ENCODE measurements around the gene ZNF280B. TPM values are rescaled to one million over a fixed set of nuclear protein-coding genes. Genes with fewer than 3 reads are reported as not detected.
"Not testable (repeated sequence)": the region's sequence is repeated elsewhere in the genome, so short reads cannot be mapped to it uniquely, and the experiment has no call there.

ZNF280B gene
- total RNA-seq, 2 donors from 2014 or later: 0.92 to 1.4 TPM

GRCh38 chr22:22478470-22478869 lies 30.1 kb downstream of the ZNF280B start:
- no peak for ATAC-seq
- no peak for DNase-seq
- intact Hi-C loops (cut with DNase I, micrococcal nuclease): no loop called here

GRCh38 chr22:22474733-22475132 lies 33.8 kb downstream of the ZNF280B start:
- ATAC-seq (no peak), DNase-seq (no peak)
- intact Hi-C loops (cut with DNase I, micrococcal nuclease): no loop called here

DNA sequence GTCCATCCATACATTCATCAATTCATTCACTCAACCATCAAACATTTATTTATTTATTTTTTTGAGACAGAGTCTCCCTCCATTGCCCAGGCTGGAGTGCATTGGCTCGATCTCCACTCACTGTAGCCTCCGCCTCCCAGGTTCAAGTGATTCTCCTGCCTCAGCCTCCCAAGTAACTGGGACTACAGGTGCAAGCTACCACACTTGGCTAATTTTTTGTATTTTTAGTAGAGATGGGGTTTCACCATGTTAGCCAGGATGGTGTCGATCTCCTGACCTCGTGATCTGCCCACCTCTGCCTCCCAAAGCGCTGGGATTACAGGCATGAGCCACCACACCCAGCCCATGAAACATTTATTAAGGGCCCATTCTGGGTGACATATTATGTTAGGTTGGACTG lies 37.4 kb downstream of the ZNF280B start:
- DNase-seq; intact Hi-C loops (cut with DNase I, micrococcal nuclease); ATAC-seq: not testable (repeated sequence)

GRCh38 chr22:22469527-22469926 lies 39.0 kb downstream of the ZNF280B start:
- intact Hi-C loops (cut with DNase I, micrococcal nuclease): no loop called here
- DNase-seq (no peak), ATAC-seq (no peak)

DNA sequence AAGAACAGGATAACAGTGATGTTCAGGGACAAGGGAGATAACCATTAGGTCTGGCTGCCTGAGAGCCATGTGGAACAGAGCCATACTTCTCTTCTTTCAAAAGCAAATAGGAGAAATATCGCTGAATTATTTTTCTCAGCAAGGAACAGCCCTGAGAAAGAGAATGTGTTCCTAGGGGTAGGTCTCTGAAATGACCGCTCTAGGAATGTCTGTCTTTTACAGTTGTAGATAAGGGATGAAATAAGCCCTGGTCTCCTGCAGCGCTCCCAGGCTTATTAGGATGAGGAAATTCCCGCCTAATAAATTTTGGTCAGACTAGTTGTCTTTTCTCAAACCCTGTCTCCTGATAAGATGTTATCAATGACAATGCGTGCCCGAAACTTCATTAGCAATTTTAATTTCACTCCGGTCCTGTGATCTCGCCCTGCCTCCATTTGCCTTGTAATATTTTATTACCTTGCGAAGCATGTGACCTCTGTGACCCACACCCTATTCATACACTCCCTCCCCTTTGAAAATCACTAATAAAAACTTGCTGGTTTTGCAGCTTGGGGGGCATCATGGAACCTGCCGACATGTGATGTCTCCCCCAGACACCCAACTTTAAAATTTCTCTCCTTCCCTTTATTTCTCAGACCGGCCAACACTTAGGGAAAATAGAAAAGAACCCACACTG lies 39.6 kb downstream of the ZNF280B start:
- intact Hi-C loops (cut with DNase I, micrococcal nuclease); DNase-seq; ATAC-seq: not testable (repeated sequence)

- no peak for DNase-seq
- intact Hi-C loops (cut with DNase I, micrococcal nuclease): no loop called here
- ATAC-seq: no peak
These were observed 41.4 kb downstream of the ZNF280B start for GRCh38 chr22:22467112-22467511.

- intact Hi-C loops (cut with DNase I, micrococcal nuclease): no loop called here
- ATAC-seq (no peak), DNase-seq (no peak)
These were observed 42.8 kb downstream of the ZNF280B start for GRCh38 chr22:22465782-22466181.

DNA sequence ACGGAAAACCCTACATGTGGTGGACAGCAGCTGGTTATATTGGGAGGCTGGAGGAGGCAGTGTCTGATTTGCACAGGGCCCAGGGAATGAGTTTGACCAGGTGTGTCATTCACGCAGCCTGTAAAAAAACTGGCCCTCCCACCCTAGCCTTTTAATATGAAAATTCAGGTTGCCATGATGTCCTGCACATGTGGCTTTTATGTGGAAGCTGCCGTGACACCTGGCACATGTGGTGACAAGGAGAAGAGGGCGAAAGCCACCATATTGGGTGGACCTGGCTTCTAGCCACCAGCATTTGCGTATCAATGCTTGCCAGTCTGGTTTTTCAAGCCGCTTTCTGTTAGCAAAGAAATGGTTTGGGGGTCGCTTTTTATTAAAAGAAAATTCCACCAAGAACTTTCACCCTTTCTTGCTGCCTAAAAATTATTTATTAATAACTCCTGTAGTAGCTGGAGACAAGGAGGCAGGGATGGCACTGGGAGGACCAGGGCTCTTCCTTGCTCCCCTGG lies 43.4 kb downstream of the ZNF280B start:
- no peak for ATAC-seq
- intact Hi-C loops (cut with DNase I, micrococcal nuclease): no loop called here
- no peak for DNase-seq

DNA sequence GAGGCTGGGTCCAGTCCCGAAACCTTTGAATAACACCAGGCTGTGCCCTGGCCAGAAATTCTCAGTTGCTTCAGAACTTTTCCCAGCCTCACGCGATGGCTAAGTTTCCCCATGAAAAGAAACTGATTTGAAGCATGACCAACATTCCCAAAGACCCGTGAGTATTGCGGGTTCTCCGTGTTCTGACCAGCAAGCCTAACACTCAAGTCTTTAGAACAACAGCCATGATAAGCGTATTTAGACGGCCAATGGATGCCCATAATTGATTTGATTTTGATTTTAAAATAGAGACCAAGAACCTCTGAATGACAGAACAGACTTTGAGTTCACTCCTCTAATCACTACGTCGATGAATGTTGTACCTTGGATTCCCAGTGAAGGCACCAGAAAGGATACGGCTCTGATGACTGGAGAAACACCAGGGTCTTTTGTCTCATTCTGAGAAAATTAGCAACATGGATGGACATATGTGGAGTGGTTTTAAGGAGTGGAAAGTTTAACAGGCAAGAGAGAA lies 43.9 kb downstream of the ZNF280B start:
- ATAC-seq (no peak), DNase-seq (no peak)
- intact Hi-C loops (cut with DNase I, micrococcal nuclease): no loop called here

GRCh38 chr22:22463855-22464540 lies 44.5 kb downstream of the ZNF280B start:
- DNase-seq (peak in 1 of 2 donors; percentile 32), ATAC-seq (peak; percentile 63)
- intact Hi-C loops (cut with DNase I, micrococcal nuclease): no loop called here

- ATAC-seq: no peak
- intact Hi-C loops (cut with DNase I, micrococcal nuclease): no loop called here
- no peak for DNase-seq
These were observed 45.6 kb downstream of the ZNF280B start for GRCh38 chr22:22462813-22463567.

DNA sequence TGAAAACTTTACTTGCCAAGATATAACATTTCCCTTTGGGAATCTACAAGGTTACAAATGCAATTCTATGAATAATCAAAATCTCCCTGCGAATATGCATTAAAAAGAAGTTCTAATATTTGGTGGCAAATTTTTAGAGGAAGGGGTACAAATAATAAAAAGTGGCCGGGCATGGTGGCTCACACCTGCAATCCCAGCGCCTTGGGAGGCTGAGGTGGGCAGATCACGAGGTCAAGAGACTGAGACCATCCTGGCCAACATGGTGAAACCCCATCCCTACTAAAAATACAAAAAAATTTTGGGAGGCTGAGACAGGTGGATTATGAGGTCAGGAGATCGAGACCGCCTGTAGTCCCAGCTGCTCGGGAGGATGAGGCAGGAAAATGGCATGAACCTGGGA lies 47.0 kb downstream of the ZNF280B start:
- no peak for DNase-seq
- intact Hi-C loops (cut with DNase I, micrococcal nuclease): no loop called here

DNA sequence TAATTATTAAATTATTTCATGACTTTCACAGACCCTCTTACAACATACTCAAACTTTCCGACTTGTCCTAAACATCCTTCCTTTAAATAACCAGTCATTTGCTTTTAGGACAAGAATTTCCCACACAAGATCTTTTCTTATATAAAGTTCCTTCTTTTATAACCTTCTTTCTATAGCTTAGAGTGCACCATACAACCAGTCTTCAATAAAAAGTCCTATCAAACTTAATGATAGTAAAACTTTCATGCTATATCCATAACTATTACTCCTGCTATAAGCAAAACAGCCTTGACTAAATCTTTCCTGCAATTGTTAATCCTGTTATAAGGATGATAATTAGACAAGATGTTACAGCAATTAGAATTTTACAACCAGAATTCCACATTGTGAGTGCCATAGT lies 47.4 kb downstream of the ZNF280B start:
- ATAC-seq (no peak), DNase-seq (no peak)
- intact Hi-C loops (cut with DNase I, micrococcal nuclease): no loop called here

More for the DNA sequence above, 47.0 kb downstream of the ZNF280B start:
- no peak for ATAC-seq

- no peak for ATAC-seq
- intact Hi-C loops (cut with DNase I, micrococcal nuclease): no loop called here
These were observed 47.9 kb downstream of the ZNF280B start for GRCh38 chr22:22460635-22461034.

GRCh38 chr22:22460060-22460459 lies 48.5 kb downstream of the ZNF280B start:
- intact Hi-C loops (cut with DNase I, micrococcal nuclease): no loop called here
- ATAC-seq (no peak), DNase-seq (no peak)

More at GRCh38 chr22:22460635-22461034, 47.9 kb downstream of the ZNF280B start:
- no peak for DNase-seq

- ATAC-seq (no peak), DNase-seq (no peak)
- intact Hi-C loops (cut with DNase I, micrococcal nuclease): no loop called here
These were observed 49.5 kb downstream of the ZNF280B start for GRCh38 chr22:22458896-22459588.

GRCh38 chr22:22458387-22458786 lies 50.2 kb downstream of the ZNF280B start:
- ATAC-seq: no peak
- no peak for DNase-seq
- intact Hi-C loops (cut with DNase I, micrococcal nuclease): no loop called here

DNA sequence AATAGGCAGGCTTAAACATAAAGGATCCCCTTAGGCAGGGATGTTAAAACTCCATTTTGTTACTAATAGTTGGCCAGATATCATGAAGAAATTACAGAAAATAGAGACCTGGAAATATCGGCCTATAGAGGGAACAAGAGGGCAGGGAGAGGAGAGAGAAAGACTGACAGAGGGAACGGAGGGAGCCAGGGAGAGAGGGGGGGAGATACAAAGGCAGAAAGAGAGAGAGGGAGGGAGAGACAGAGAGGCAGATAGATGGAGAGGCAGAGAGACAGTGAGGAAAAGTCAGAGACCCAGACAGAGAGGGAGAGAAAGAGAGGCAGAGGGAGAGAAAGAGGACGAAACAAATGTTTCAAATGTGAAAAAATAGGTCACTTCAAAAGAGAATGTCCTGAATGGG lies 53.5 kb downstream of the ZNF280B start:
- no peak for DNase-seq
- intact Hi-C loops (cut with DNase I, micrococcal nuclease): no loop called here
- ATAC-seq: no peak

All from left colon (tissue), 2 donors.